OCI-LY7 (cell line): Measurements from ENCODE around the gene ARHGEF10L. TPM values are rescaled to one million over a fixed set of nuclear protein-coding genes. Genes with fewer than 3 reads are reported as not detected.

Experiments used
- BruUV-seq: library from RNA; stranded (reverse); fragments of 400-500 nt; replicated peaks from 2 replicates; lab custom pipeline; 2021; lab: Mats Ljungman, UMichigan
- CTCF ChIA-PET: fragments of 300-600 bp; sonication (Branson Sonifier 250); formaldehyde crosslinking; loops from one replicate; lab custom pipeline; 2022; ENCODE audit warnings: antibody characterized with exemption; ENCODE audit not compliant: unreplicated experiment; lab: Charles Lee
- POLR2A ChIA-PET: fragments of 300-600 bp; sonication (Branson Sonifier 250); formaldehyde crosslinking; loops from one replicate; lab custom pipeline; 2022; ENCODE audit warnings: antibody characterized with exemption; lab: Charles Lee
- DNase-seq: peaks from one replicate; pipeline ENCODE4 v3.0.0-alpha.2; 2015; ENCODE audit warnings: low spot score
- H2AFZ ChIP-seq: fragments of 200-600 bp; sonication (generic), shearing (Covaris generic); 2 replicates; pipeline ENCODE4 v1.6.1; 2014; ENCODE audit warnings: mild to moderate bottlenecking, antibody characterized with exemption, low read length, moderate library complexity
- H3K27ac ChIP-seq: fragments of 200-600 bp; sonication (generic); 2 replicates; pipeline ENCODE4 v1.5.1; 2014; ENCODE audit warnings: mixed run types, low read depth, mild to moderate bottlenecking, moderate library complexity, low read length, inconsistent platforms; ENCODE audit not compliant: poor library complexity, severe bottlenecking
- H3K36me3 ChIP-seq: fragments of 200-600 bp; sonication (generic); 2 replicates; pipeline ENCODE4 v1.6.1; 2014; ENCODE audit warnings: mild to moderate bottlenecking, antibody characterized with exemption, low read length, moderate library complexity, mixed read lengths; ENCODE audit not compliant: insufficient read depth
- H3K4me1 ChIP-seq: fragments of 200-600 bp; sonication (generic); 2 replicates; pipeline ENCODE4 v1.5.1; 2014; ENCODE audit warnings: mild to moderate bottlenecking, low read length; ENCODE audit not compliant: insufficient read depth, poor library complexity, severe bottlenecking
- H3K4me2 ChIP-seq: fragments of 200-600 bp; sonication (generic); 2 replicates; pipeline ENCODE4 v1.6.1; 2014; ENCODE audit warnings: mild to moderate bottlenecking, low read length
- H3K4me3 ChIP-seq: fragments of 200-600 bp; sonication (generic); 2 replicates; pipeline ENCODE4 v1.5.1; 2014; ENCODE audit warnings: mild to moderate bottlenecking, low read depth, low read length; ENCODE audit not compliant: poor library complexity, severe bottlenecking
- H3K79me2 ChIP-seq: fragments of 200-600 bp; sonication (generic); 2 replicates; pipeline ENCODE4 v1.6.1; 2016; ENCODE audit warnings: low read depth, mild to moderate bottlenecking, low read length, moderate library complexity, mixed read lengths; ENCODE audit not compliant: insufficient read depth
- H3K9me2 ChIP-seq: fragments of 200-600 bp; sonication (generic); 2 replicates; pipeline ENCODE4 v1.6.1; 2016; ENCODE audit warnings: mild to moderate bottlenecking, low read length, mixed read lengths; ENCODE audit not compliant: insufficient read depth
- H3K9me3 ChIP-seq: fragments of 200-600 bp; sonication (generic); 2 replicates; pipeline ENCODE4 v1.6.1; 2014; ENCODE audit warnings: mild to moderate bottlenecking, mixed run types, low read length, mixed read lengths
- H4K20me1 ChIP-seq: fragments of 200-600 bp; sonication (generic); 2 replicates; pipeline ENCODE4 v1.6.1; 2014; ENCODE audit warnings: mild to moderate bottlenecking, antibody characterized with exemption, low read length, moderate library complexity, mixed read lengths; ENCODE audit not compliant: insufficient read depth
- CTCF ChIP-seq: fragments of 200-600 bp; sonication (generic); conservative IDR thresholded peaks from 2 replicates; pipeline ENCODE4 v1.5.1; 2014; ENCODE audit warnings: mild to moderate bottlenecking, antibody characterized with exemption, low read length, moderate library complexity, mixed read lengths
- EZH2phosphoT487 ChIP-seq: fragments of 200-600 bp; sonication (generic); IDR thresholded peaks from 2 replicates; pipeline ENCODE4 v1.6.1; 2018; ENCODE audit warnings: low read depth, borderline replicate concordance, mild to moderate bottlenecking, mixed run types, antibody characterized with exemption, low read length, moderate library complexity, mixed read lengths
- intact Hi-C: fragments of 100-400 bp; cut with micrococcal nuclease; formaldehyde crosslinking; loops from one replicate; pipeline ENCODE4 v1.10.0; 2022; ENCODE audit not compliant: unreplicated experiment
- total RNA-seq, 2 experiments: library from RNA; depleted of rRNA in 1 of 2; stranded (reverse); fragments of >200 nt in 1 of 2; shearing (Covaris generic) in 1 of 2; gene quantifications; 2 replicates each; pipeline ENCODE4 v1.2.3, GENCODE V29; 2014 to 2022

The ARHGEF10L gene
- total RNA-seq, 2 experiments from 2014 or later = 2.4 TPM; not detected in 1

- CTCF ChIA-PET = no interaction called here
- BruUV-seq = no TSS peak
- TF ChIP-seq EZH2phosphoT487 = no peak
- TF ChIP-seq CTCF = no peak
- POLR2A ChIA-PET = no interaction called here
- Histone ChIP-seq H3K9me2 (no peaks in the 10 kb centered on the region), H3K9me3 (no peaks in the 10 kb centered on the region), H2AFZ (no peak overlapping the region), H3K4me1 (no peaks in the 10 kb centered on the region), H3K79me2 (no peaks in the 10 kb centered on the region), H3K4me3 (no peak overlapping the region), H4K20me1 (no peaks in the 10 kb centered on the region), H3K4me2 (no peak overlapping the region), H3K27ac (no peak overlapping the region), H3K36me3 (no peaks in the 10 kb centered on the region)
- intact Hi-C loops = no loop called here
- DNase-seq = no peak
These were observed 19.0 kb downstream of the ARHGEF10L start for GRCh38 chr1:17558541-17558940.

- no TSS peak for BruUV-seq
- Histone ChIP-seq H3K9me2 (no peaks in the 10 kb centered on the region), H3K9me3 (no peaks in the 10 kb centered on the region), H2AFZ (no peak overlapping the region), H3K4me3 (no peak overlapping the region), H3K79me2 (no peaks in the 10 kb centered on the region), H3K4me1 (no peaks in the 10 kb centered on the region), H3K4me2 (no peak overlapping the region), H3K36me3 (no peaks in the 10 kb centered on the region), H3K27ac (no peak overlapping the region), H4K20me1 (no peaks in the 10 kb centered on the region)
- POLR2A ChIA-PET = no interaction called here
- TF ChIP-seq CTCF = no peak
- TF ChIP-seq EZH2phosphoT487 = no peak
- CTCF ChIA-PET = no interaction called here
- intact Hi-C loops = no loop called here
- no peak for DNase-seq
These were observed 19.6 kb downstream of the ARHGEF10L start for GRCh38 chr1:17558954-17559614.

GRCh38 chr1:17559615-17560419 is 20.3 kb downstream of the ARHGEF10L start:
- Histone ChIP-seq H3K4me1 (no peaks in the 10 kb centered on the region), H3K27ac (no peak overlapping the region), H3K4me3 (no peak overlapping the region), H3K9me3 (no peaks in the 10 kb centered on the region), H3K36me3 (no peaks in the 10 kb centered on the region), H3K79me2 (no peaks in the 10 kb centered on the region), H2AFZ (no peak overlapping the region), H4K20me1 (no peaks in the 10 kb centered on the region), H3K9me2 (no peaks in the 10 kb centered on the region), H3K4me2 (no peak overlapping the region)
- intact Hi-C loops = no loop called here
- POLR2A ChIA-PET = no interaction called here
- no TSS peak for BruUV-seq
- no peak for DNase-seq
- no peak for TF ChIP-seq CTCF
- TF ChIP-seq EZH2phosphoT487 = no peak
- CTCF ChIA-PET = no interaction called here
